CD8-positive, alpha-beta memory T cell (primary cell): Measurements from ENCODE around the gene MAP3K21. TPM values are rescaled to one million over a fixed set of nuclear protein-coding genes. Genes with fewer than 3 reads are reported as not detected.

ENCODE experiments used
- CTCF ChIA-PET: fragments of 350-600 bp; sonication (Branson Sonifier 250); formaldehyde crosslinking; loops from one replicate; lab custom pipeline; 2021; ENCODE audit warnings: antibody characterized with exemption; lab: Charles Lee
- POLR2A ChIA-PET: fragments of 350-600 bp; sonication (Branson Sonifier 250); formaldehyde crosslinking; loops from one replicate; lab custom pipeline; 2021; ENCODE audit warnings: antibody characterized with exemption; lab: Charles Lee
- DNase-seq, 5 donors: peaks; one replicate each; pipeline versions ENCODE4 v3.0.0 to v3.0.0-alpha.2; 2020 to 2022; ENCODE audit warnings: mixed read lengths in 1 of 5
- H3K27ac ChIP-seq: one replicate; pipeline ENCODE4 v1.7.0; 2013; ENCODE audit warnings: low read depth, mild to moderate bottlenecking, low read length, moderate library complexity
- H3K27me3 ChIP-seq: 2 replicates; pipeline ENCODE4 v1.7.0; 2013; ENCODE audit warnings: low read length, mild to moderate bottlenecking; ENCODE audit not compliant: insufficient read depth, poor library complexity, severe bottlenecking
- H3K36me3 ChIP-seq: 2 replicates; pipeline ENCODE4 v1.7.0; 2013; ENCODE audit warnings: mild to moderate bottlenecking, low read length, moderate library complexity; ENCODE audit not compliant: insufficient read depth
- H3K4me1 ChIP-seq: 2 replicates; pipeline ENCODE4 v1.7.0; 2013; ENCODE audit warnings: mild to moderate bottlenecking, low read length, moderate library complexity; ENCODE audit not compliant: insufficient read depth
- H3K4me3 ChIP-seq: 2 replicates; pipeline ENCODE4 v1.7.0; 2013; ENCODE audit warnings: mild to moderate bottlenecking, low read length
- H3K9me3 ChIP-seq: 2 replicates; pipeline ENCODE4 v1.7.0; 2013; ENCODE audit warnings: mild to moderate bottlenecking, low read length
- H3K27ac Mint-ChIP-seq, 8 donors: one replicate each; pipeline ENCODE4 v1.8.0; 2020 to 2021; ENCODE audit warnings: mixed read lengths in 8 of 8, mild to moderate bottlenecking in 6 of 8, inconsistent platforms in 3 of 8, moderate library complexity in 3 of 8
- H3K27me3 Mint-ChIP-seq, 2 donors: one replicate each; pipeline ENCODE4 v1.8.0; 2020 to 2021; ENCODE audit warnings: mixed read lengths in 2 of 2, mild to moderate bottlenecking in 1 of 2, moderate library complexity in 1 of 2
- H3K36me3 Mint-ChIP-seq, 3 donors: one replicate each; pipeline ENCODE4 v1.8.0; 2020 to 2021; ENCODE audit warnings: mixed read lengths in 3 of 3, inconsistent platforms in 1 of 3, mild to moderate bottlenecking in 1 of 3
- H3K4me1 Mint-ChIP-seq, 3 donors: one replicate each; pipeline ENCODE4 v1.8.0; 2020 to 2021; ENCODE audit warnings: mixed read lengths in 3 of 3, inconsistent platforms in 1 of 3, mild to moderate bottlenecking in 1 of 3
- H3K4me3 Mint-ChIP-seq, 7 donors: one replicate each; pipeline ENCODE4 v1.8.0; 2020 to 2021; ENCODE audit warnings: mixed read lengths in 7 of 7, mild to moderate bottlenecking in 6 of 7, moderate library complexity in 4 of 7, inconsistent platforms in 2 of 7
- H3K9me3 Mint-ChIP-seq, 5 donors: one replicate each; pipeline ENCODE4 v1.8.0; 2020 to 2022; ENCODE audit warnings: mixed read lengths in 5 of 5, mild to moderate bottlenecking in 3 of 5, moderate library complexity in 2 of 5, inconsistent platforms in 1 of 5
- polyA plus RNA-seq: library from polyadenylated mRNA; unstranded; fragments of 300-500 nt; fragmentation: Illumina TruSeq; gene quantifications from one replicate; pipeline ENCODE4 v1.2.3, GENCODE V29; 2021
- total RNA-seq, 2 experiments: library from RNA; stranded (reverse); gene quantifications; one replicate each; pipeline ENCODE4 v1.2.3, GENCODE V29; 2021

MAP3K21 gene
- total and polyA plus RNA-seq, 3 experiments from 2014 or later = 0.54 to 2.8 (median 2.8) TPM

- Histone ChIP-seq H3K4me1 (no peaks in the 10 kb centered on the region), H3K27ac (no peak overlapping the region), H3K9me3 (no peaks in the 10 kb centered on the region), H3K36me3 (no peaks in the 10 kb centered on the region), H3K27me3 (no peaks in the 10 kb centered on the region), H3K4me3 (no peak overlapping the region)
- DNase-seq = no peak
- Mint-ChIP-seq H3K4me3 (no peak overlapping the region), H3K36me3 (no peaks in the 10 kb centered on the region), H3K4me1 (no peaks in the 10 kb centered on the region), H3K9me3 (no peaks in the 10 kb centered on the region), H3K27ac (no peak overlapping the region), H3K27me3 (peaks cover 0 to 2% of the 10 kb centered on the region in 2 donors)
- ChIA-PET CTCF (no interaction called here), POLR2A (no interaction called here)
Observed at GRCh38 chr1:233372218-233373120, 44.9 kb downstream of the MAP3K21 start.

- no peak overlapping the region for H3K4me3 Mint-ChIP-seq
- ChIA-PET POLR2A (no interaction called here), CTCF (no interaction called here)
- H3K27ac Mint-ChIP-seq = no peak overlapping the region
- no peaks in the 10 kb centered on the region for H3K9me3 Mint-ChIP-seq
- Histone ChIP-seq H3K9me3 (no peaks in the 10 kb centered on the region), H3K4me3 (no peak overlapping the region), H3K4me1 (no peaks in the 10 kb centered on the region), H3K27ac (no peak overlapping the region), H3K36me3 (no peaks in the 10 kb centered on the region), H3K27me3 (no peaks in the 10 kb centered on the region)
- H3K4me1 Mint-ChIP-seq = no peaks in the 10 kb centered on the region
- no peaks in the 10 kb centered on the region for H3K36me3 Mint-ChIP-seq
- H3K27me3 Mint-ChIP-seq = peaks cover 0 to 2% of the 10 kb centered on the region in 2 donors
- no peak for DNase-seq
Observed at GRCh38 chr1:233373226-233373625, 45.7 kb downstream of the MAP3K21 start.

- ChIA-PET CTCF (no interaction called here), POLR2A (no interaction called here)
- Histone ChIP-seq H3K9me3 (no peaks in the 10 kb centered on the region), H3K36me3 (no peaks in the 10 kb centered on the region), H3K27ac (no peak overlapping the region), H3K27me3 (no peaks in the 10 kb centered on the region), H3K4me1 (no peaks in the 10 kb centered on the region), H3K4me3 (no peak overlapping the region)
- DNase-seq = no peak
- H3K4me3 Mint-ChIP-seq = no peak overlapping the region
- peaks cover 0 to 3% of the 10 kb centered on the region in 2 donors for H3K27me3 Mint-ChIP-seq
- no peaks in the 10 kb centered on the region for H3K9me3 Mint-ChIP-seq
- no peaks in the 10 kb centered on the region for H3K36me3 Mint-ChIP-seq
- H3K4me1 Mint-ChIP-seq = no peaks in the 10 kb centered on the region
- H3K27ac Mint-ChIP-seq = no peak overlapping the region
Observed at GRCh38 chr1:233375653-233376052, 48.1 kb downstream of the MAP3K21 start.

GRCh38 chr1:233376382-233377110, 49.0 kb downstream of the MAP3K21 start:
- Histone ChIP-seq H3K4me3 (no peak overlapping the region), H3K9me3 (no peaks in the 10 kb centered on the region), H3K36me3 (no peaks in the 10 kb centered on the region), H3K27me3 (no peaks in the 10 kb centered on the region), H3K27ac (no peak overlapping the region), H3K4me1 (no peaks in the 10 kb centered on the region)
- Mint-ChIP-seq H3K4me3 (no peak overlapping the region), H3K4me1 (no peaks in the 10 kb centered on the region), H3K27ac (no peak overlapping the region), H3K9me3 (no peaks in the 10 kb centered on the region), H3K27me3 (peaks cover 0 to 3% of the 10 kb centered on the region in 2 donors), H3K36me3 (no peaks in the 10 kb centered on the region)
- CTCF ChIA-PET = no interaction called here
- POLR2A ChIA-PET = no interaction called here
- no peak for DNase-seq

DNA sequence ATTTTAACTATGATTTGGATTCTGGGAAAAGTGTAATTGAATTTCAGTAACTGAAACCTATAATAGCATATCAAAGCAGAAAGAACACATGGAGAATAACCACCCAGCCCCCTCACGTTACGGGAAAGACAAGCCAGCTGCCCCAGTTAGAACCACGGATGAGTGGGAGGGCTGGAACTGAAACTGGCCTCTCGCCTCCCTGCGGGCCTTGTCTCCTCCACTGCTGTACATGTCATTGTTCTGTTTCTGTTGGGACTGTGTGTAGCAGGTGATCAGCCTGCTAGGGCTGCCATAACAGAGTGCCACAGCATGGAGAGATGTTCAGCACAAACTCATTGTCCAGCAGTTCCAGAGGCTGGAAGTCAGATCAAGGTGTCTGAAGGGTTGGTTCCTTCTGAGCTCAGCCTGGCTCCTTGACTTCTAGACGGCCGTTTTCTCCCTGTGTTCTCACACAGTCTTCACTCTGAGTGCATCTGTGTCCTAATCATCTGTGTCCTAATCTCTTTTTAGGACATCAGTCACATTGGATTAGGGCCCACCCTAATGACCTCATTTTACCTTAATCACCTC, 52.4 kb downstream of the MAP3K21 start:
- ChIA-PET POLR2A (no interaction called here), CTCF (no interaction called here)
- H3K27me3 Mint-ChIP-seq = peaks cover 0 to 3% of the 10 kb centered on the region in 2 donors
- H3K9me3 ChIP-seq = no peaks in the 10 kb centered on the region
- H3K4me1 ChIP-seq = no peaks in the 10 kb centered on the region
- H3K27ac Mint-ChIP-seq = no peak overlapping the region
- H3K9me3 Mint-ChIP-seq = peaks cover 0 to 4% (median 0%) of the 10 kb centered on the region in 5 donors
- H3K4me3 ChIP-seq = no peak overlapping the region
- peaks cover 6 to 15% (median 10%) of the 10 kb centered on the region in 3 donors for H3K36me3 Mint-ChIP-seq
- no peak for DNase-seq
- H3K4me1 Mint-ChIP-seq = no peaks in the 10 kb centered on the region
- H3K27me3 ChIP-seq = no peaks in the 10 kb centered on the region
- no peak overlapping the region for H3K27ac ChIP-seq
- no peak overlapping the region for H3K4me3 Mint-ChIP-seq
- no peaks in the 10 kb centered on the region for H3K36me3 ChIP-seq

- no peaks in the 10 kb centered on the region for H3K4me1 Mint-ChIP-seq
- H3K27ac Mint-ChIP-seq = no peak overlapping the region
- H3K9me3 ChIP-seq = no peaks in the 10 kb centered on the region
- H3K36me3 ChIP-seq = no peaks in the 10 kb centered on the region
- H3K4me3 Mint-ChIP-seq = no peak overlapping the region
- no peak overlapping the region for H3K4me3 ChIP-seq
- CTCF ChIA-PET = no interaction called here
- POLR2A ChIA-PET = no interaction called here
- peaks cover 6 to 15% (median 10%) of the 10 kb centered on the region in 3 donors for H3K36me3 Mint-ChIP-seq
- no peak for DNase-seq
- H3K27me3 ChIP-seq = no peaks in the 10 kb centered on the region
- H3K4me1 ChIP-seq = no peaks in the 10 kb centered on the region
- H3K9me3 Mint-ChIP-seq = peaks cover 0 to 4% (median 0%) of the 10 kb centered on the region in 5 donors
- H3K27ac ChIP-seq = no peak overlapping the region
- H3K27me3 Mint-ChIP-seq = peaks cover 0 to 3% of the 10 kb centered on the region in 2 donors
Observed at GRCh38 chr1:233381806-233382205, 54.3 kb downstream of the MAP3K21 start.

DNA sequence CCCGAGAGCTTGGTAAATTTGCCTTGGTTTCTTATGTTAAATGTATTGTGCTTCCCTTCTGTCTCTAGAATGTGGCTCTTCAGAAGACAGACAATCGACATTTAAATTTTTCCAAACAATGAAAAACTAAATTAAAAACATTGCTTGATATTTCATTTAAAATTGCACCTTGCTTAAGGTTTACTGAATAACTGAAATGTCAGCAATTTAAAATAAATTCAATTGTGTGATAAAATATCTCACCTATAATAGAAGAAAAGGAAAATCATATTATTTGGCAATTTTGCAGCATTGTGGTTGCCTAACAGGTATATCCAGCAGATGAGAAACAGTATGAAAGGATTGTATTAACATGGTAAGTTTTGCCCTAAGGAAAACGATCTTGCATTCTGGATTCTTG, 56.5 kb downstream of the MAP3K21 start:
- H3K4me1 Mint-ChIP-seq = no peaks in the 10 kb centered on the region
- H3K27ac Mint-ChIP-seq = no peak overlapping the region
- H3K9me3 ChIP-seq = no peaks in the 10 kb centered on the region
- ChIA-PET CTCF (no interaction called here), POLR2A (no interaction called here)
- DNase-seq = no peak
- peaks cover 6 to 15% (median 10%) of the 10 kb centered on the region in 3 donors for H3K36me3 Mint-ChIP-seq
- no peak overlapping the region for H3K4me3 Mint-ChIP-seq
- H3K4me1 ChIP-seq = no peaks in the 10 kb centered on the region
- no peak overlapping the region for H3K27ac ChIP-seq
- H3K36me3 ChIP-seq = no peaks in the 10 kb centered on the region
- peaks cover 0 to 4% (median 0%) of the 10 kb centered on the region in 5 donors for H3K9me3 Mint-ChIP-seq
- H3K27me3 Mint-ChIP-seq = peaks cover 0 to 3% of the 10 kb centered on the region in 2 donors
- no peaks in the 10 kb centered on the region for H3K27me3 ChIP-seq
- no peak overlapping the region for H3K4me3 ChIP-seq

DNA sequence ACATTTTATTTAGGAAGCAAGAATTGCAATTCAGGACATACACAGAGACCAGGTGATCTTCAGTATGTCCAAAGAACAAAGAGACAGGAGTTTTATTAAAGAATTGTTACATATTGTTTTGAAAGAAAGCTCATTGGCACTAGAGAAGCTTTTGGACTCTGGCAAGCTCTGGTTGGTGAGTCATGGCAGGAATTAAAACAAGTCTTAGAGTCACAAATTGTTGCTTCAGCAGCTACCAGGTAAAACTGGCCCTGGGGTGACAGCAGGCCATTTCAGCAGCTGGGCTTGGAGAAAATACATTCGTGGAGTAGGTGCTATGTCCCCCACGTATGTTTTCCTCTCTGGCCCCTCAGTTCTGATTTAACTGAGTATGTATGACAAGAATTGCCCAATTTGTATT, 58.8 kb downstream of the MAP3K21 start:
- H3K9me3 ChIP-seq = no peaks in the 10 kb centered on the region
- H3K27me3 ChIP-seq = peaks cover 5% of the 10 kb centered on the region
- H3K4me1 ChIP-seq = no peaks in the 10 kb centered on the region
- DNase-seq = no peak
- H3K36me3 Mint-ChIP-seq = peaks cover 6 to 15% (median 10%) of the 10 kb centered on the region in 3 donors
- no peak overlapping the region for H3K4me3 Mint-ChIP-seq
- no peaks in the 10 kb centered on the region for H3K4me1 Mint-ChIP-seq
- no peak overlapping the region for H3K27ac Mint-ChIP-seq
- H3K36me3 ChIP-seq = no peaks in the 10 kb centered on the region
- H3K4me3 ChIP-seq = no peak overlapping the region
- CTCF ChIA-PET = no interaction called here
- POLR2A ChIA-PET = no interaction called here
- H3K9me3 Mint-ChIP-seq = peaks cover 0 to 4% (median 0%) of the 10 kb centered on the region in 5 donors
- H3K27me3 Mint-ChIP-seq = peaks cover 2 to 7% of the 10 kb centered on the region in 2 donors
- H3K27ac ChIP-seq = no peak overlapping the region
